Suppressor macrophage treated with lipopolysaccharide for 1 hour (primary cell): ENCODE data around the gene HCK.

ENCODE experiments used
- DNase-seq, 3 donors: peaks; one replicate each; pipeline ENCODE4 v3.0.0-alpha.2; 2020 to 2022

Gene HCK

DNA sequence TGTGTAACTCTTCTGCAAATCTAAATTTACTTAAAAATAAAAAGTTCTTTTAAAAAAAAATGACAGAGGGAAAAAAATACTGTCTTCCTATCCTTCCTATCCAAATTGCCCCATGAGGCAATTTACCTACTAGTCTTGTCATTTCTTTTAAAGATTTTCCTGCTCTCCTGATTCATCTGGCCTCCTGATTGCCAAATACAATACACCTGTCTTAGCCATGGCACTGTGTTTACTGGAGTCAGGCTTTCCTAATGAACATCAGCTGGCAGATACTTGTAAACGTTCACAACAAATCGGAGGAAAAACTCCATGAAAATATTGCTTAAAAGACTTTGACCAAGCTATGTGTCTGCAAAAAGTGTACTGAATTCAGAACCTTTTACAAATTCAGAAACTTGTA lies 78.9 kb downstream of the HCK start:
- no peak for DNase-seq

DNA sequence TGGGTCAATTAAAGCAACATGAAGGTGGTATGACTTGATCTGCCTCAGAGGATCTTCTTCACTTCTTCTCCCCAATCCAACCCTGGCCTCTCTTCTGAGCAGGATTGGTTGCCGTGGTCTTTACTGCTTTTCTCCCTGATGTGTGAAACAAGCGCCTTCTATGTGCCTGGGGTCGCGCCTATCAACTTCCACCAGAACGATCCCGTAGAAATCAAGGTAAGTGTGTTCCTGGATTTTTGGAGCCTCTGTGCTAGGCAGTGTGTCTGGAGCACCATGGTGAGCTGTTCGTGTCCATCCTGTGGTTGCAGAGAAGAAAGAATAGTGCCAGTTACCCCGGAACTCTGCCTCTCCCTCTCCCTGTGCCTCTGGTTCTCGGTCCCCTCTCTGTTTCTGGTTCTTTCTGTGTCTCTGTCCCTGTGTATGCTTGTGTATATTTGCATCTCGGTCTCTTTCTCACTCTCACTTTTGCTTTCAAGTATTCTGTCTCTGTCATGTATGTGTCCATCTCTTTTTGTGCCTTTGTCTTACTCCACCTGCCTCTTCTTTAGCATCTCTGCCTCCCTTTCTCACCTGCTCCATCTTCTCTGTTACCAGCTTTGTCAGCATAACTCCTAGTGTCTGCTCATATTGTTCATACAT lies 81.0 kb downstream of the HCK start:
- no peak for DNase-seq

DNA sequence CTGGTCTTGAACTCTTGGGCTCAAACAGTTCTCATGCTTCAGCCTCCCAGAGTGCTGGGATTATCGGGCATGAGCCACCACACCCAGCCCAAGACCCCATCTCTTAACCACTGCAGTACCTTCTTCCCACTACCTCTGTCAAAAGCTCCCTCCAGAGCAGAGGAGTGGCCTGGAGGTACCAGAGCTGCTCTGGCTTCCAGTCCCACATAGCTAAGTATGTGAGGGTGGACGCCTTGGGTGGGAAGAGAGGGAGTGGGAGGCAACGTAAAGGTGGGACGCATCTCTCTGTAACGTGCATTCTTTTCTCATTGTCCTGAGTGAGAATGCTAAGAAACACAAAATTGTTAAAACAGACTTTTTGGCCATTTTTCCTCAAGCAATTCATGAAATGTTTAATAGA lies 82.0 kb downstream of the HCK start:
- no peak for DNase-seq

DNA sequence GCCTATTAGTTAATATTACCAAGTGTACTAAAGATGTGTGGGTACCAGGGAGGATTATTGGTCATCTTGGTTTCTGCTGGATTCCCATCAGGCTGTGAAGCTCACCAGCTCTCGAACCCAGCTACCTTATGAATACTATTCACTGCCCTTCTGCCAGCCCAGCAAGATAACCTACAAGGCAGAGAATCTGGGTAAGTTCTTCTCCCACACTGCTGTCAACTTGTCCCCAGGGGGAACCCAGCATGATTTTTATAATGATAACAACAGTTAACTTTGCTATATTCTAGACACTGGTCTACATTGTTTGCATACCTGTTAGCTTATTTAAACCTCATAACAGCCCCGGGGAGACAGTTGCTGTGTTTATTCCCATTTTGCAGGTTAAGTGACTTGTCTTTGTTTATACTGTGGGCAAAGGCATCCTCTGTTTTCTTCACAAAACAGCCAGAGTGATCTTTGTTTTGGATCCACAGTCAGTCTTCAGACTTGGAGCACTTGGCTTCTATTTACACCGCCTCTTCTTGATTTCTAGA lies 84.0 kb downstream of the HCK start:
- no peak for DNase-seq

DNA sequence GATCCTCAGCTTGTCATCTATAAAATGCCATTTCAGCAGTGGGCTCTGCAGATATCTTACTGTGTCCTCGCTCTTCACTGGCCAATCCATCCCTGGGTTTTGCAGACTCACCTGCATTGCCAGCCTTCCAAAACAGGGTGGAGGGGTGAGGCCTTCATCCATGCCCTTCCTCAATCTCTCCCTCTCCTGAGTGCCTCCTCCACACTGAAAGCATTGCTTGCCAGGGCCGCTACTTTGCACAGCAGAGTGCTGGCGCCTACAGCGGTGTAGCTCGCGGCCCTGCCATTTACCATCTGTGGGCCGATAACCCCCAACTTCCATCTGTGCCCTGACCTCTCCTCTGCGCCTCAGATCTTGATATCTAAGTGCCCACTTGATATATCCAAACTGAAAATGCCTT lies 86.9 kb downstream of the HCK start:
- no peak for DNase-seq

DNA sequence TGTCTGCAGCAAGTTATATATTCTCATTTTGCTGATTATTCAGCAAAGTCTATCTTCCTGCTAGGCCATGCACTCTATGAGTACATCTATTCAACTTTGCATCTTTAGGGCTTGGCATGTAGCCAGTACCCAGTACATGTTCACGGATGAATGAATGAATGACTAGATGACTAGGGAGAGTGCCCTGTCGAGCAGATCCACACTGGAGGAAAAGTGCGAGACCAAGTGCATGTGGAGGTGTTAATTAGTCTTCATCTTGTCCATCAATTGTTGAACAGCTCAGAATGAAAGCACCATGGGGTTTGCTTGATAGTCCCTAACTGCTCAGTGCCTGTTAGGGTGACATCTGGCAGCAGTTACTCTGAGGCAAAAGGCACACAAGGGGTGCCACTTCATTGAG lies 87.9 kb downstream of the HCK start:
- no peak for DNase-seq

DNA sequence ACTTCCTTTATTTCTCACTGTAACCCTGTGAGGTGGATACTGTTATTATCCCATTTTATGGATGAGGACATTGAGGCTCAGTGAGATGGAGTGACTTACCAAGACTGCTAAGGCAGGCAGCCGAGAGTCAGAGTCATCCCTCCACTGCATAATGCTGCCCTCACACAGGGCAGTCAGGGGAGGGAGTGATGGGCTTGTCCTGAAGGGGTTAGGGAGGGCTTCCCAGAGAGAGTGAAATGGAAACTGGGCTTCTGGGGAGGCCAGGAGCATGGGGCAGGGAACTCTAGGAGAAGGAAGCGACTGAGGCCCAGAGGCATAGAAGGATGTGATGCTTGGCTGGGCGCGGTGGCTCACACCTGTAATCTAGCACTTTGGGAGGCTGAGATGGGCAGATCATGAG lies 88.6 kb downstream of the HCK start:
- DNase-seq, result no peak

DNA sequence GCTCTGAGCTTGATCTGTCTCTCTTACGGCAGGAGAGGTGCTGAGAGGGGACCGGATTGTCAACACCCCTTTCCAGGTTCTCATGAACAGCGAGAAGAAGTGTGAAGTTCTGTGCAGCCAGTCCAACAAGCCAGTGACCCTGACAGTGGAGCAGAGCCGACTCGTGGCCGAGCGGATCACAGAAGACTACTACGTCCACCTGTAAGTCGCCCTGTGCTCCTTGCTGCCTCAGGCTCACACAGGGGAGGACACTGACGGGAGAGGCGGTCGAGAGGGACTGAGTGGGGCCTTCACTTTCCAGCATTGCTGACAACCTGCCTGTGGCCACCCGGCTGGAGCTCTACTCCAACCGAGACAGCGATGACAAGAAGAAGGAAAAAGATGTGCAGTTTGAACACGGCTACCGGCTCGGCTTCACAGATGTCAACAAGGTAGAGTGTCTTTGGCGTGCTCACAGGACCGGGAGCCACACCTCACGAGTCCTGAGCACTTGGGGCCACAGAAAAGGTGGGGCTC lies 89.5 kb downstream of the HCK start:
- no peak for DNase-seq

DNA sequence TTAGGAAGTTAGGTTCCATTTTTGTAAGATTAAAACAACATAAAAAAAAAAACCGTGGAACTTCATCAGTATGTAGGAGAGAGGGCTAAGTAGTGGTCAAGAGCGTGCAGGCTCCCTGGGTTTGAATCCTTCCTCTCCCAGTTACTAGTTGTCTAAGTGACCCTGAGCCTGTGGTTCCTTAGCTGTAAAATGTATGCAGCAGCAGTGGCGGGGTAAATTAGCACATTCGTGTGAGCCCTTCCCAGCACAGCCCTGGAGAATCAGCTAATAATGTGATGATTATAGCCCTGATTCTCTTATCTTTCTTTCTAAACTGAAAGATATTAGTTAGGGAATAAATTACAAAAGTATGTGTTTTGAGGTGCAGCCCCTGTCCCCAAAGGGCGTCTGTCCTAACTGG lies 90.0 kb downstream of the HCK start:
- DNase-seq, result no peak

DNA sequence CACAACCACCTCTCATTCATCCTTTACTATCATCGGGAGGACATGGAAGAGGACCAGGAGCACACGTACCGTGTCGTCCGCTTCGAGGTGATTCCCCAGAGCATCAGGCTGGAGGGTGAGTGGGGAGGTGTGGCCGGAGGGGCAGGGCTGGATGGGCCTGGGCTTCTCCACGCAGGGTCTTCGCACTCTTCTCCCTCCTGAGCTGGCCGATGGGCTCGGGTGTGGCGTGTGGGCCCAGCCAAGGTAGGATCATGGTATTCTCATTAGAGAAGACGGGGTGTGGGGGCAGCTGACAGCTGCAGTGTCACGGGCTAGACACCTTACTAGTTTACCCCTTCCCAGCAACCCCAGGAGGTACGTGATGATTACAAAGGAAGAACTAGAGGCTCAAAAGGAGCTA lies 90.9 kb downstream of the HCK start:
- no peak for DNase-seq

DNA sequence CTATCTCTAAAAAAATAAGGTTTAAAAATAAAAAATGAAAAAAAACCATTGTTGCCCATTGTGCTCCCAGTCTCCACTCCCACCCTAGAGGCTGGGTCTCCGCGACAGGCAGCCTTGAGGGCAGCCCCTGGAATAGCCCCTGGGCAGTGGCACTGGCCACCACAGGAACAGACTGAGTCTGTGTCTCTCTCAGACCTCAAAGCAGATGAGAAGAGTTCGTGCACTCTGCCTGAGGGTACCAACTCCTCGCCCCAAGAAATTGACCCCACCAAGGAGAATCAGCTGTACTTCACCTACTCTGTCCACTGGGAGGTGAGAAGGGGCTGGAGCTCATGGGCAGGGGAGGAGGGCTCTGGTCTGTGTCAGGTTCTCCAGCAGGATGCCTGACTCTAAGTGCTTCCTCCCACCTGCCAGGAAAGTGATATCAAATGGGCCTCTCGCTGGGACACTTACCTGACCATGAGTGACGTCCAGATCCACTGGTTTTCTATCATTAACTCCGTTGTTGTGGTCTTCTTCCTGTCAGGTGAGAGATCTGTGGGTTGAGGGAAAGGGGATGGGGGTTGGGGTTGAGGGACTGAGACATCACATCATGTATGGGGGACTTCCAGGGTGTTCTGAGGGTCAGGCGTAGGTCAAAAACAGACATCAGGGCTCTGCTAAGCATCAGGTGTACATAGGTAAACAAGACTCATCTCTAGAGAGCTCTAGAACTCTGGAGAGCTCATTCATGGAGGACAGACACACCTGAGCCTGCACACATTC lies 93.0 kb downstream of the HCK start:
- DNase-seq, result no peak

DNA sequence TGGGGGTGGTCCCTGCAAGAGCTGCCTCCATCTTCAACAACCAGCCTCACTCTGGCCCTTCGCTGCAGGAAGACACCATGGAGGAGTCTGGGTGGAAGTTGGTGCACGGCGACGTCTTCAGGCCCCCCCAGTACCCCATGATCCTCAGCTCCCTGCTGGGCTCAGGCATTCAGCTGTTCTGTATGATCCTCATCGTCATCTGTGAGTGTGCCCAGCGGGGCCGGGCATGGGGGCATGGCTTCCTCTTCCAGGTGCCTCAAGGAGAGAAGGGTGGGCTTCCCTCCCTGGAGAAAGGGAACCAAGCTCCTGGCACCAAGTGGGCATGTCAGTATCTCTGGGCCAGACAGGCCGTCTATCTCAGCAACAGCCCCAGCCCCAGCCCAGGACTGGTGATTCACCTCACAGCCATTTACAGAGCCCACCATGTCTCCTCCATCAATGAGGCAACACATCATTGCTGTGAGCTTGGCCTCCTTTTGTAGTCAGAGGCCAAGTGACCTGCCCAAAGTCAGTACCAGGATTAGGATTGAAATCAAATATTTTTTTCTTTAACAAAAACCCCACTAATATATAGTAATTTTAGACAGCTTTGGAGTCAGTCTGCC lies 97.6 kb downstream of the HCK start:
- DNase-seq, result no peak

DNA sequence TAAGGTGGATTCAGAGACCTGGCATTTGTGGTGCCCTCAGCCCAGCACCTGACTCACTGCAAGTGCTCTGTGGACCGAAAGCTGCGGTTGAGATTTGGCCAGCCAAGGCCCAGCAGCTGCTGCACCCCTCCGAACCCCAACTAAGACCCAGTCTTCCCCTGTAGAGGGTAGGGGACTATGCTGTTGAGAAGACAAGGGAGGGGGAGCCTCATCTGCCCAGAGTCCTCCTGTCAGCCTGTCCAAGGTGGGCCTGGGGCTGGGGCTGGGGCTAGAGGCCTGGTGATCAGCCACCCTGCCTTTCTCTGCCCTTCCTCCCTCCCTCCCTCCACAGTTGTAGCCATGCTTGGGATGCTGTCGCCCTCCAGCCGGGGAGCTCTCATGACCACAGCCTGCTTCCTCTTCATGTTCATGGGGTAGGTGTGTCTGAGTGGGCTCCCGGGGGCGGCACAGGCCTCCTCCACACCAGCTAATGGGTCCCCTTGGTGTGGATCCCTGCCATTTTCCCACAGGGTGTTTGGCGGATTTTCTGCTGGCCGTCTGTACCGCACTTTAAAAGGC lies 98.3 kb downstream of the HCK start:
- DNase-seq, result no peak
